HepG2 (cell line): Measurements from ENCODE around the gene CDC25C. TPM values are rescaled to one million over a fixed set of nuclear protein-coding genes. Genes with fewer than 3 reads are reported as not detected.

Experiments used
- CCDC6 ChIP-seq: sonication (generic); formaldehyde crosslinking; IDR thresholded peaks from 2 replicates; pipeline ENCODE4 v1.8.1; 2022; ENCODE audit warnings: mild to moderate bottlenecking, missing genetic modification reagents, moderate library complexity
- CHCHD3 ChIP-seq: sonication (generic); formaldehyde crosslinking; IDR thresholded peaks from 2 replicates; pipeline ENCODE4 v1.8.0; 2022; ENCODE audit warnings: mild to moderate bottlenecking, missing genetic modification reagents, moderate library complexity
- CHD4 ChIP-seq: fragments of 200-600 bp; sonication (generic); IDR thresholded peaks from 2 replicates; pipeline ENCODE4 v1.7.0; 2017; ENCODE audit warnings: mild to moderate bottlenecking, low read length, borderline replicate concordance
- DMAP1 ChIP-seq: IDR thresholded peaks from 2 replicates; pipeline ENCODE4 v1.6.1; 2016
- FOXM1 ChIP-seq: sonication (generic); formaldehyde crosslinking; IDR thresholded peaks from 2 replicates; pipeline ENCODE4 v1.5.0; 2020; ENCODE audit warnings: missing genetic modification reagents
- HNF1B ChIP-seq: sonication (generic); formaldehyde crosslinking; IDR thresholded peaks from 2 replicates; pipeline ENCODE4 v1.5.1; 2020; ENCODE audit warnings: mild to moderate bottlenecking, moderate library complexity, missing genetic modification reagents
- KLF9 ChIP-seq: IDR thresholded peaks from 2 replicates; pipeline ENCODE4 v1.6.1; 2016; ENCODE audit warnings: low read depth
- NR2F1 ChIP-seq, 2 experiments: fragments of 450-650 bp in 1 of 2; formaldehyde crosslinking in 1 of 2; IDR thresholded peaks; 2 replicates each; pipeline versions ENCODE4 v1.5.0 to v1.6.1; 2016 to 2020; ENCODE audit warnings: mild to moderate bottlenecking in 1 of 2, missing compliant biosample characterization in 1 of 2, missing genetic modification reagents in 1 of 2, moderate library complexity in 1 of 2
- NR2F6 ChIP-seq, 2 experiments: IDR thresholded peaks; 2 replicates each; pipeline ENCODE4 v1.6.1; 2016; ENCODE audit warnings: antibody characterized with exemption in 1 of 2, mild to moderate bottlenecking in 1 of 2
- PHB2 ChIP-seq: fragments of 450-650 bp; IDR thresholded peaks from 2 replicates; pipeline ENCODE4 v1.6.1; 2018; ENCODE audit not compliant: partially characterized antibody
- PHF20 ChIP-seq: sonication (generic); formaldehyde crosslinking; IDR thresholded peaks from 2 replicates; pipeline ENCODE4 v1.5.0; 2020; ENCODE audit warnings: mild to moderate bottlenecking, missing genetic modification reagents
- SIX4 ChIP-seq: sonication (generic); formaldehyde crosslinking; IDR thresholded peaks from 2 replicates; pipeline ENCODE4 v1.4.0; 2020; ENCODE audit warnings: missing genetic modification reagents
- SNAI1 ChIP-seq: sonication (generic); formaldehyde crosslinking; IDR thresholded peaks from 2 replicates; pipeline ENCODE4 v1.5.0; 2020; ENCODE audit warnings: mild to moderate bottlenecking, missing genetic modification reagents, borderline replicate concordance
- STAT5B ChIP-seq: sonication (generic); formaldehyde crosslinking; IDR thresholded peaks from 2 replicates; pipeline ENCODE4 v1.4.0; 2020; ENCODE audit warnings: missing genetic modification reagents
- ZBTB20 ChIP-seq: sonication (generic); formaldehyde crosslinking; IDR thresholded peaks from 2 replicates; pipeline ENCODE4 v1.8.1; 2023; ENCODE audit warnings: missing genetic modification reagents, low read depth, mild to moderate bottlenecking, borderline replicate concordance
- ZBTB7A ChIP-seq: sonication (generic); formaldehyde crosslinking; IDR thresholded peaks from 2 replicates; pipeline ENCODE4 v1.8.0; 2022; ENCODE audit warnings: mild to moderate bottlenecking, missing genetic modification reagents
- ZNF10 ChIP-seq: sonication (generic); formaldehyde crosslinking; IDR thresholded peaks from 2 replicates; pipeline ENCODE4 v1.4.0; 2020; ENCODE audit warnings: mild to moderate bottlenecking, low read depth, missing genetic modification reagents, borderline replicate concordance
- ZNF12 ChIP-seq: sonication (generic); formaldehyde crosslinking; IDR thresholded peaks from 2 replicates; pipeline ENCODE4 v1.5.0; 2020; ENCODE audit warnings: missing genetic modification reagents
- ZNF256 ChIP-seq: sonication (generic); formaldehyde crosslinking; conservative IDR thresholded peaks from 2 replicates; pipeline ENCODE4 v1.4.0; 2020; ENCODE audit warnings: missing genetic modification reagents
- ZNF281 ChIP-seq: sonication (generic); formaldehyde crosslinking; IDR thresholded peaks from 2 replicates; pipeline ENCODE4 v1.4.0; 2020; ENCODE audit warnings: missing genetic modification reagents, borderline replicate concordance
- ZNF296 ChIP-seq: sonication (generic); formaldehyde crosslinking; conservative IDR thresholded peaks from 2 replicates; pipeline ENCODE4 v1.5.0; 2020; ENCODE audit warnings: mild to moderate bottlenecking, missing genetic modification reagents
- ZNF460 ChIP-seq: sonication (generic); formaldehyde crosslinking; IDR thresholded peaks from 2 replicates; pipeline ENCODE4 v1.5.1; 2020; ENCODE audit warnings: missing genetic modification reagents, mild to moderate bottlenecking, borderline replicate concordance
- ZNF510 ChIP-seq: sonication (generic); formaldehyde crosslinking; IDR thresholded peaks from 2 replicates; pipeline ENCODE4 v1.4.0; 2020; ENCODE audit warnings: low read depth, mild to moderate bottlenecking, missing genetic modification reagents
- ZNF552 ChIP-seq: sonication (generic); formaldehyde crosslinking; IDR thresholded peaks from 2 replicates; pipeline ENCODE4 v1.9.0; 2022; ENCODE audit warnings: missing genetic modification reagents, mild to moderate bottlenecking, borderline replicate concordance
- ZNF678 ChIP-seq: sonication (generic); formaldehyde crosslinking; IDR thresholded peaks from 2 replicates; pipeline ENCODE4 v1.4.0; 2020; ENCODE audit warnings: mild to moderate bottlenecking, missing genetic modification reagents
- ZNF7 ChIP-seq: IDR thresholded peaks from 2 replicates; pipeline ENCODE4 v1.6.1; 2016; ENCODE audit warnings: missing biosample characterization, missing genetic modification reagents
- ZNF747 ChIP-seq: sonication (generic); formaldehyde crosslinking; IDR thresholded peaks from 2 replicates; pipeline ENCODE4 v1.8.1; 2023; ENCODE audit warnings: missing genetic modification reagents, mild to moderate bottlenecking, borderline replicate concordance
- polyA plus RNA-seq, 8 experiments: library from polyadenylated mRNA; depleted of rRNA in 3 of 8; stranded (reverse) in 7 of 8; unstranded in 1 of 8; fragments of >200 nt; fragmentation: Illumina TruSeq in 4 of 8; extraction: Trizol in 4 of 8; gene quantifications; 2 replicates each; pipeline versions ENCODE4 v1.2.1 to v1.2.3, GENCODE V29; 2011 to 2016; ENCODE audit warnings: low read depth in 4 of 8, missing spikeins in 1 of 8, mixed read lengths in 1 of 8; ENCODE audit not compliant: insufficient read depth in 1 of 8
- total RNA-seq, 5 experiments: library from RNA; depleted of rRNA; stranded (reverse); fragments of >200 nt; fragmentation: Illumina TruSeq; extraction: Trizol; gene quantifications; 2 replicates each; pipeline ENCODE4 v1.2.3, GENCODE V29; 2016; ENCODE audit warnings: low read depth in 1 of 5

Gene CDC25C
- total and polyA plus RNA-seq, 2 of the 13 experiments (the other 11 are each of a cell fraction or from before 2014, with no cell fraction given), result 17.7 to 27.6 TPM

- no peak for TF ChIP-seq ZNF460 (CRISPR knock-in tag)
- TF ChIP-seq FOXM1 (CRISPR knock-in tag), result peak; percentile 88
- 0 out of 2 replicates have a peak, but pooled peaks have one; percentile 31 for TF ChIP-seq HNF1B (CRISPR knock-in tag)
- TF ChIP-seq CHD4, result no peak
- TF ChIP-seq NR2F6 (IDR thresholded peaks at IDR 0.05), result no peak
- no peak for TF ChIP-seq NR2F6 (CRISPR knock-in tag; IDR thresholded peaks at IDR 0.05)
- TF ChIP-seq PHF20 (CRISPR knock-in tag), result peak; percentile 56; the same call in 1 of the 2 replicates
- TF ChIP-seq ZNF296, result no peak
- TF ChIP-seq SNAI1 (CRISPR knock-in tag), result 0 out of 2 replicates have a peak, but pooled peaks have one; percentile 42
- TF ChIP-seq PHB2, result no peak
- TF ChIP-seq ZNF281, result no peak
- TF ChIP-seq KLF9 (CRISPR knock-in tag), result peak; percentile 20; the same call in 1 of the 2 replicates
- TF ChIP-seq ZBTB7A, result no peak; the same call in 1 of the 2 replicates
- TF ChIP-seq ZNF552, result no peak
- no peak for TF ChIP-seq ZNF10 (CRISPR knock-in tag)
- no peak for TF ChIP-seq ZNF12 (CRISPR knock-in tag)
- TF ChIP-seq ZBTB20 (CRISPR knock-in tag), result peak; percentile 66; the same call in 1 of the 2 replicates
- TF ChIP-seq ZNF256, result 0 out of 2 replicates have a peak, but pooled peaks have one; percentile 66
- TF ChIP-seq DMAP1 (CRISPR knock-in tag), result peak; percentile 39; the same call in 1 of the 2 replicates
- TF ChIP-seq CCDC6 (CRISPR knock-in tag), result peak; percentile 60; the same call in 1 of the 2 replicates
- no peak for TF ChIP-seq ZNF678 (CRISPR knock-in tag)
- TF ChIP-seq ZNF7 (CRISPR knock-in tag), result no peak
- no peak for TF ChIP-seq SIX4 (CRISPR knock-in tag)
- TF ChIP-seq STAT5B (CRISPR knock-in tag), result no peak
- no peak; the same call in 1 of the 2 replicates for TF ChIP-seq ZNF747 (CRISPR knock-in tag)
- TF ChIP-seq NR2F1 (CRISPR knock-in tag; IDR thresholded peaks at IDR 0.05), result no peak
- no peak for TF ChIP-seq ZNF510 (CRISPR knock-in tag)
- TF ChIP-seq CHCHD3 (CRISPR knock-in tag), result no peak; the same call in 1 of the 2 replicates
Observed at GRCh38 chr5:138331449-138332368, at the start of gene CDC25C (continued).
